GM23338 (cell line): ENCODE measurements around the gene TTF1. TPM values are rescaled to one million over a fixed set of nuclear protein-coding genes. Genes with fewer than 3 reads are reported as not detected.

Experiments used
- ATAC-seq: fragments of 200-7000 bp; cut with Tn5 transposase; 3 replicates; pipeline ENCODE4 v1.9.1; 2020
- DNase-seq: peaks from one replicate; pipeline ENCODE4 v3.0.0-alpha.2; 2015; ENCODE audit warnings: low spot score
- H2AFZ ChIP-seq: fragments of 200-600 bp; sonication (generic); 2 replicates; pipeline ENCODE4 v1.8.0; 2016; ENCODE audit warnings: antibody characterized with exemption, mild to moderate bottlenecking, moderate library complexity
- H3F3A ChIP-seq: fragments of 200-600 bp; sonication (generic); replicated peaks from 2 replicates; pipeline ENCODE4 v1.8.0; 2017; ENCODE audit warnings: antibody characterized with exemption, mixed run types, low read depth
- H3K27ac ChIP-seq: fragments of 200-600 bp; sonication (generic); 2 replicates; pipeline ENCODE4 v1.6.1; 2016; ENCODE audit warnings: low read depth
- H3K27me3 ChIP-seq: fragments of 200-600 bp; sonication (generic); 2 replicates; pipeline ENCODE4 v1.8.0; 2016; ENCODE audit warnings: mild to moderate bottlenecking, mixed run types, moderate library complexity; ENCODE audit not compliant: insufficient read depth
- H3K36me3 ChIP-seq: fragments of 200-600 bp; sonication (generic); 2 replicates; pipeline ENCODE4 v1.8.0; 2016; ENCODE audit warnings: mild to moderate bottlenecking; ENCODE audit not compliant: insufficient read depth
- H3K4me1 ChIP-seq: fragments of 200-600 bp; sonication (generic); 2 replicates; pipeline ENCODE4 v1.8.0; 2016; ENCODE audit warnings: mild to moderate bottlenecking, moderate library complexity; ENCODE audit not compliant: insufficient read depth
- H3K4me2 ChIP-seq: fragments of 200-600 bp; sonication (generic); 2 replicates; pipeline ENCODE4 v1.7.1; 2017; ENCODE audit warnings: mixed run types
- H3K4me3 ChIP-seq: fragments of 200-600 bp; sonication (generic); 2 replicates; pipeline ENCODE4 v1.6.1; 2016; ENCODE audit warnings: mixed run types
- H3K79me2 ChIP-seq: fragments of 200-600 bp; sonication (generic); replicated peaks from 2 replicates; pipeline ENCODE4 v1.8.0; 2017; ENCODE audit warnings: mild to moderate bottlenecking; ENCODE audit not compliant: insufficient read depth
- H3K9me2 ChIP-seq: fragments of 200-600 bp; sonication (generic); 2 replicates; pipeline ENCODE4 v1.8.0; 2017; ENCODE audit not compliant: insufficient read depth
- H4K20me1 ChIP-seq: fragments of 200-600 bp; sonication (generic); replicated peaks from 2 replicates; pipeline ENCODE4 v1.8.0; 2017; ENCODE audit warnings: mild to moderate bottlenecking; ENCODE audit not compliant: insufficient read depth
- H3K27ac Mint-ChIP-seq: 2 replicates; pipeline ENCODE4 v1.8.0; 2020; ENCODE audit warnings: inconsistent platforms, mild to moderate bottlenecking, moderate library complexity, mixed read lengths
- H3K27me3 Mint-ChIP-seq: 3 replicates; pipeline ENCODE4 v1.8.0; 2022; ENCODE audit warnings: low read depth, mild to moderate bottlenecking, moderate library complexity, mixed read lengths, inconsistent platforms; ENCODE audit not compliant: insufficient read depth, poor library complexity
- H3K36me3 Mint-ChIP-seq: 3 replicates; pipeline ENCODE4 v1.8.0; 2021; ENCODE audit warnings: low read depth, mild to moderate bottlenecking, inconsistent platforms, moderate library complexity, mixed read lengths
- H3K4me1 Mint-ChIP-seq: 3 replicates; pipeline ENCODE4 v1.8.0; 2020; ENCODE audit warnings: mild to moderate bottlenecking, inconsistent platforms, mixed read lengths
- H3K4me3 Mint-ChIP-seq: 3 replicates; pipeline ENCODE4 v1.8.0; 2021; ENCODE audit warnings: moderate library complexity, mild to moderate bottlenecking, inconsistent platforms, mixed read lengths
- H3K9me3 Mint-ChIP-seq: 3 replicates; pipeline ENCODE4 v1.8.0; 2020; ENCODE audit warnings: moderate library complexity, mild to moderate bottlenecking, inconsistent platforms, mixed read lengths
- CREB1 ChIP-seq: fragments of 250-450 bp; sonication (Bioruptor Pico); IDR thresholded peaks from 2 replicates; pipeline ENCODE4 v1.5.0; 2020; ENCODE audit warnings: low read depth, mild to moderate bottlenecking, moderate library complexity
- CTCF ChIP-seq, 2 experiments: fragments of 200-600 bp in 1 of 2; sonication (generic) in 1 of 2; conservative IDR thresholded peaks; 2 replicates each; pipeline versions ENCODE4 v1.5.1 to v1.6.1; 2016 to 2017; ENCODE audit warnings: antibody characterized with exemption in 2 of 2, low read depth in 2 of 2, mild to moderate bottlenecking in 2 of 2, moderate library complexity in 1 of 2
- EZH2 ChIP-seq: fragments of 200-600 bp; sonication (generic); IDR thresholded peaks from one replicate; pipeline ENCODE4 v1.8.0; 2017; ENCODE audit warnings: antibody characterized with exemption, mild to moderate bottlenecking, low read depth; ENCODE audit not compliant: unreplicated experiment
- EZH2phosphoT487 ChIP-seq: fragments of 200-600 bp; sonication (generic); IDR thresholded peaks from one replicate; pipeline ENCODE4 v1.8.1; 2018; ENCODE audit warnings: antibody characterized with exemption; ENCODE audit not compliant: unreplicated experiment
- JUNB ChIP-seq: IDR thresholded peaks from one replicate; pipeline ENCODE4 v1.6.1; 2016; ENCODE audit warnings: antibody characterized with exemption; ENCODE audit not compliant: unreplicated experiment
- NANOG ChIP-seq: IDR thresholded peaks from 2 replicates; pipeline ENCODE4 v1.6.1; 2016; ENCODE audit warnings: antibody characterized with exemption, borderline replicate concordance
- POLR2AphosphoS5 ChIP-seq: IDR thresholded peaks from 2 replicates; pipeline ENCODE4 v1.6.1; 2016; ENCODE audit warnings: antibody characterized with exemption, low read depth
- REST ChIP-seq: IDR thresholded peaks from one replicate; pipeline ENCODE4 v1.6.1; 2018; ENCODE audit warnings: antibody characterized with exemption; ENCODE audit not compliant: unreplicated experiment
- STAT1 ChIP-seq: IDR thresholded peaks from one replicate; pipeline ENCODE4 v1.6.1; 2016; ENCODE audit warnings: antibody characterized with exemption; ENCODE audit not compliant: unreplicated experiment
- ZNF114 ChIP-seq: fragments of 250-450 bp; sonication (Bioruptor Pico); IDR thresholded peaks from 2 replicates; pipeline ENCODE4 v1.5.0; 2020; ENCODE audit warnings: mild to moderate bottlenecking, moderate library complexity
- ZNF331 ChIP-seq: fragments of 250-450 bp; sonication (Bioruptor Pico); IDR thresholded peaks from 2 replicates; pipeline ENCODE4 v1.5.0; 2020; ENCODE audit warnings: low read depth, mild to moderate bottlenecking, moderate library complexity
- ZNF462 ChIP-seq: fragments of 250-450 bp; sonication (Bioruptor Pico); IDR thresholded peaks from 2 replicates; pipeline ENCODE4 v1.5.0; 2020; ENCODE audit warnings: mild to moderate bottlenecking, moderate library complexity
- polyA plus RNA-seq: library from polyadenylated mRNA; unstranded; fragments of >200 nt; fragmentation: Nextera tagmentation; extraction: Ambion mirVana; gene quantifications from 2 replicates; pipeline ENCODE4 v1.2.1, GENCODE V29; 2016
- total RNA-seq: library from RNA; depleted of rRNA; stranded (reverse); fragments of >200 nt; shearing (Covaris generic); gene quantifications from 2 replicates; pipeline ENCODE4 v1.2.3, GENCODE V29; 2014
- TF ChIP-seq, protein P1 (sequence below): IDR thresholded peaks from 2 replicates; pipeline ENCODE4 v1.6.1; 2016; ENCODE audit warnings: antibody characterized with exemption

The TTF1 gene
- total and polyA plus RNA-seq, 2 experiments from 2014 or later = 14.9 to 25.0 TPM

DNA sequence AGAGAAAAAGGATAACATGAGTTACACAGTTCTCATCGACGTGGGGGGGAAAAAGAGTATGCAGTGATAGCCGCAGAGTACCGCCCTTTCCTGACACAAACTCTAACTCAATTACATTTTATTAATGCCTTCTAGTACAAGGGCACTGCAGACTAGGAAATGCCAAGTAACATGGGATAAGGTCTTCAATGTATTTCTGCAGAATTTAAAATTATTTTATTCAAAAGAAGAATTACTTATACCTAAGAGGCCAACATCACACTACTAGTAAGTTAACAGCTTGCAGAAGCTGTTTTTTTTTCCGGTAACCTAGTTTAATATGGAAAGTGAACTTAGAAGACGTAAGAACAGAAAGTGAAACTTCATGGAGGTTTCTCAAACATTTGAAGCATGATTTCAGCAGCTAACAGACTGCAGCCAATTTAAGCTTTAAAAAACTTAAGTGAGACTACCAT, 55.8 kb downstream of the TTF1 start:
- H3K36me3 Mint-ChIP-seq = peaks cover 62% of the 10 kb centered on the region
- TF ChIP-seq JUNB (no peak), POLR2AphosphoS5 (no peak), ZNF114 (CRISPR knock-in tag) (no peak), CTCF (conservative IDR thresholded peaks at IDR 0.05; ENCODE audit: low read depth in 2 of 2) (no peak), STAT1 (no peak), CREB1 (CRISPR knock-in tag) (no peak), NANOG (no peak), EZH2phosphoT487 (no peak), ZNF462 (CRISPR knock-in tag) (no peak), EZH2 (no peak), ZNF331 (CRISPR knock-in tag) (no peak), REST (no peak)
- TF ChIP-seq, protein P1, sequence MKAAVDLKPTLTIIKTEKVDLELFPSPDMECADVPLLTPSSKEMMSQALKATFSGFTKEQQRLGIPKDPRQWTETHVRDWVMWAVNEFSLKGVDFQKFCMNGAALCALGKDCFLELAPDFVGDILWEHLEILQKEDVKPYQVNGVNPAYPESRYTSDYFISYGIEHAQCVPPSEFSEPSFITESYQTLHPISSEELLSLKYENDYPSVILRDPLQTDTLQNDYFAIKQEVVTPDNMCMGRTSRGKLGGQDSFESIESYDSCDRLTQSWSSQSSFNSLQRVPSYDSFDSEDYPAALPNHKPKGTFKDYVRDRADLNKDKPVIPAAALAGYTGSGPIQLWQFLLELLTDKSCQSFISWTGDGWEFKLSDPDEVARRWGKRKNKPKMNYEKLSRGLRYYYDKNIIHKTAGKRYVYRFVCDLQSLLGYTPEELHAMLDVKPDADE = no peak
- H3K27ac ChIP-seq = no peak overlapping the region
- DNase-seq = no peak
- H3K27ac Mint-ChIP-seq = no peak overlapping the region
- H3K79me2 ChIP-seq = peaks cover 39% of the 10 kb centered on the region
- peaks cover 1% of the 10 kb centered on the region for H3K27me3 Mint-ChIP-seq
- peaks cover 12% of the 10 kb centered on the region for H3K4me1 ChIP-seq
- H3K27me3 ChIP-seq = no peaks in the 10 kb centered on the region
- H3K4me3 ChIP-seq = no peak overlapping the region
- no peak overlapping the region for H3K4me2 ChIP-seq
- no peak overlapping the region for H2AFZ ChIP-seq
- no peaks in the 10 kb centered on the region for H3K9me2 ChIP-seq
- ATAC-seq = no peak
- no peaks in the 10 kb centered on the region for H3F3A ChIP-seq
- peaks cover 20% of the 10 kb centered on the region for H3K4me1 Mint-ChIP-seq
- no peak overlapping the region for H3K4me3 Mint-ChIP-seq
- no peaks in the 10 kb centered on the region for H3K9me3 Mint-ChIP-seq
- H4K20me1 ChIP-seq = peaks cover 26% of the 10 kb centered on the region
- H3K36me3 ChIP-seq = peaks cover 65% of the 10 kb centered on the region
